Erythroblast (primary cell): Measurements from ENCODE around the gene ACCS.
A peak's percentile ranks its signal among the peaks of the same experiment; 100 is the strongest.

Experiments
- DNase-seq, 2 experiments: peaks; one replicate each; lab custom pipeline; 2025; lab: John Stamatoyannopoulos, UW
- GATA1 ChIP-seq: IDR thresholded peaks from 2 replicates; pipeline ENCODE4 v1.6.1; 2011; ENCODE audit warnings: low read depth, mild to moderate bottlenecking, control low read depth, low read length, moderate library complexity
- POLR2A ChIP-seq: IDR thresholded peaks from 2 replicates; pipeline ENCODE4 v1.6.1; 2011; ENCODE audit warnings: mild to moderate bottlenecking, low read length

Gene ACCS

GRCh38 chr11:44088377-44088776, 22.3 kb downstream of the ACCS start:
- TF ChIP-seq GATA1 (no peak), POLR2A (no peak)
- DNase-seq: no peak

- no peak for DNase-seq
- TF ChIP-seq POLR2A: no peak
- no peak for TF ChIP-seq GATA1
Observed at GRCh38 chr11:44088871-44089270, 22.8 kb downstream of the ACCS start.

- DNase-seq: no peak
- TF ChIP-seq GATA1 (no peak), POLR2A (no peak)
Observed at GRCh38 chr11:44090539-44090938, 24.5 kb downstream of the ACCS start.

DNA sequence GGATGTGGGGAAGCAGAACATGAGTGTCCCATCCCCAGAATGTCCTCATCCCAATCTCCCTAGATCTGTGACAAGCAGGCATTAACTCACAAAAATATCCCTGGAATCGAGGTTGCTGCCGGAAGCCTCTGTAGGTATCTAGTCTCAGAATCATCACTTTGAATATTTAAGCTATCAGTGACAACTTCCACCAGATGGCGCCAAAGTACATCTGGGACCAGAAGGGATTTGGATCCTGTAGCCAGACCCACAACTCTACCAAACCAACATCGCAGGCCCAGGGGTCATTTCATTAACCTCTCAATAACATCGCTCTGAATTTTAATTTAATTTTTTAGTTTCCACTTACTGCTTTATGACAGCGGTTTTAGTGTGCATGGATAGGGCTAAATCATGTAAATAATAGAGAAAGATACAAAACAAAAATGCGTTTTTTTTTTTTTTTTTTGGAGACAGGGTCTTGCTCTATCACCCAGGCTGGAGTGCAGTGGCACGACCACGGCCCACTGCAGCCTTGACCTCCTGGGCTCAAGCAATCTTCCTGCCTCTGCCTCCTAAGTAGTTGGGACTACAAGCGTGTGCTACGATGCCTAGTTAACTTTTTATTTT, 28.3 kb downstream of the ACCS start:
- TF ChIP-seq POLR2A (no peak), GATA1 (no peak)

DNA sequence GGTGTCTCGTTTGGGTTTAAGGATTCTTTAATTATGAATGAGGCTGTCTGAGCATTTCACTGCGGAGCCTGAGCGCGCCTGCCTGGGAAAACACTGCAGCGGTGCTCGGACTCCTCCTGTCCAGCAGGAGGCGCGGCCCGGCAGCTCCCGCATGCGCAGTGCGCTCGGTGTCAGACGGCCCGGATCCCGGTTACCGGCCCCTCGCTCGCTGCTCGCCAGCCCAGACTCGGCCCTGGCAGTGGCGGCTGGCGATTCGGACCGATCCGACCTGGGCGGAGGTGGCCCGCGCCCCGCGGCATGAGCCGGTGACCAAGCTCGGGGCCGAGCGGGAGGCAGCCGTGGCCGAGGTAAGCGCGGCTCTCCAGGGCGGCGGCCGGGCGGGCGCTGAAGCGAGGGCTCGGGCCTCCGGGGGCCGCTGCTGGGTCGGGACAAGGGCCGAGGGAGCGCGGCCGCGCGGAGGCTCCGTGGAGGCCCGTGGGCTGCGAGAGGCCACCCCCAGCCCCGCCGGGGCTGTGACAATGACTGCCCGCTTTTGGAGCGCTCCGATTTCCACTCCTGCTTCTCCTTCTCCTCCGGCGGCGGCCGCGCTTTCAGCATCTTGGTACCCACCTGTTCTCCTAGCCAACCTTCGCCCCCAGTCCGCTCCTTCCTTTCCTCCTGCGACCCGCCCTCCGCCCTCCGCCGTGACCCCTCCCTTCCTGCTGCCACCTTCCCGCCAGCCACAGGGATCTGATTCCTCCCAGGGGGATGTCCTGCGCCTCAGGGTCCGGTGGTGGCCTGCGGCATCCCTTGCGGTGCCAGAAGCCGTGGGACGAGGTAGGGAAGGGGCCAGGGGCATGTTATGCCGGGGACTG, 29.7 kb downstream of the ACCS start, which contains the start of gene EXT2:
TSS of gene EXT2 (plus strand) at position 173 of the 854 bp plus-strand sequence. CDS start 12,035 bp downstream, outside the sequence.
- peak; percentile 86 to 93 for DNase-seq
- peak; percentile 46 for TF ChIP-seq POLR2A
- TF ChIP-seq GATA1: no peak

More for the DNA sequence above, 28.3 kb downstream of the ACCS start:
- DNase-seq: peak; percentile 85 to 92

- no peak for TF ChIP-seq GATA1
- TF ChIP-seq POLR2A: no peak
- peak; percentile 30 to 45 for DNase-seq
Observed at GRCh38 chr11:44096360-44097185, 30.5 kb downstream of the ACCS start.

DNA sequence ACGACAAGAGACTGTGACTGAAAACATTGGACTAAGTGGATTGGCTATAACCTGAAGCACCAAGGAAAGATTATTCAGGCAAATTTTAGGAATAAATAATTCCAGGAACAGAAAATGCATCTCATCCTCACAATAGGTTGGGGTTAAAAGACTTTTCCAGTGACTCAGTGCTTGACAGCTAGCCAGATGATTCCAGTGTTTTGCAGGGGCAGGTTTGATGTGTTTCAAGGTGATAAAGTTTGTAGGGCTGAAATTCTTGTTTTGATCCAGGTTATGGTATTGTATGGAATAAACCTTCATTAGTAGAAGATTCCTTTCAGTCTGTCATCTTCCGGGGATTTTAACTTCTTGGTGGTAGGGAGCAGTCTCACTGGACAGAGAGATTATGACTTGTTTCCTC, 31.8 kb downstream of the ACCS start:
- TF ChIP-seq POLR2A (no peak), GATA1 (no peak)
- no peak for DNase-seq

DNA sequence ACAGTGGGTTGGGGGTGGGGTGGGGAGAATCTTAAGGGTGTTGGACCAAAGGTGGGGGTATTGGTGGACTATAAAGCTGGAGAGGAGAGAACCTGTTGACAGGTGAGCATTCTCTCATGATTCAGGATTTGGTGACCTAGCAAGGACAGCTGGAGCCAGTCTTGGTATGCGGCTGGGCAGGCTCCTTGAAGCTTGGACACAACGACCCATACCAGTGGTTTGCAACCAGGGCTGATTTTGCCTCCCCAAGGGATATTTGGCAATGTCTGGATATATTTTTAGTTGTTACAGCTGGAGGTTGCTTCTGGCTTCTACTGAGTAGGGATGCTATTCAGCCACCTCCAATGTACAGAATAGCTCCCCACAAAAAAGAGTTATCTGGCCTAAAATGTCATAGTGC, 35.0 kb downstream of the ACCS start:
- no peak for DNase-seq
- no peak for TF ChIP-seq GATA1
- no peak for TF ChIP-seq POLR2A

GRCh38 chr11:44104481-44105294, 38.6 kb downstream of the ACCS start:
- TF ChIP-seq GATA1: no peak
- TF ChIP-seq POLR2A: no peak

DNA sequence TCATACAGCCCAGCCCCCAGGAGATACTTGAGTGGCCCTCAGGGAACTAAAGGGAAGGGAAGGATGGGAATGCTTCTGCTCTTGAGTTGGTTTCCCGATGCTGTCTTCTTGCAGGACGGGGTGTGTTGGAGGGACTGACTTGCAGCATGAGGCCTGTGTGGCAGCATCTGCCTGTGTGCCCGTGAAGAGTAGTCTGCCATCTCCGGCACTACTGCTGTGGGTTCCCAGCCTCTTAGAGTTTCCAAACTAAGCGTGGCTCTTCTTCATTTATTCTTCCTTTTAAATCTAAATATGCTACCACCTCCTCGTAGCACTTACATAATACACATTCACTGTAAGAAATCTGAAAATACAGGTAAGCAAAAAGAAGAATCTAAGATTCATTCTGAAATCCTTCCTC, 42.2 kb downstream of the ACCS start:
- no peak for DNase-seq
- TF ChIP-seq GATA1 (no peak), POLR2A (no peak)

More at GRCh38 chr11:44104481-44105294, 38.6 kb downstream of the ACCS start:
- DNase-seq: no peak

GRCh38 chr11:44110231-44110679, 44.2 kb downstream of the ACCS start:
- DNase-seq: peak; percentile 55 to 70
- no peak for TF ChIP-seq GATA1
- no peak for TF ChIP-seq POLR2A

GRCh38 chr11:44112091-44112821, 46.2 kb downstream of the ACCS start:
- TF ChIP-seq GATA1: no peak
- no peak for TF ChIP-seq POLR2A
- DNase-seq: no peak
